NCI-H2107 (cell line): ENCODE data around the gene CLEC2B.
A peak's percentile ranks its signal among the peaks of the same experiment; 100 is the strongest.

Experiments used
- DNase-seq: peaks from one replicate; lab custom pipeline; 2025; lab: John Stamatoyannopoulos, UW

The CLEC2B gene

GRCh38 chr12:9868951-9869306, 225 bp downstream of the CLEC2B start:
- DNase-seq, result no peak

GRCh38 chr12:9868311-9868801, 798 bp downstream of the CLEC2B start:
- no peak for DNase-seq

- DNase-seq, result no peak
Measured at GRCh38 chr12:9867531-9867930, 1.6 kb downstream of the CLEC2B start.

GRCh38 chr12:9866860-9867269, 2.3 kb downstream of the CLEC2B start:
- no peak for DNase-seq

- no peak for DNase-seq
Measured at GRCh38 chr12:9864913-9865675, 4.1 kb downstream of the CLEC2B start.

GRCh38 chr12:9858135-9858534, 11.0 kb downstream of the CLEC2B start:
- DNase-seq, result no peak

DNA sequence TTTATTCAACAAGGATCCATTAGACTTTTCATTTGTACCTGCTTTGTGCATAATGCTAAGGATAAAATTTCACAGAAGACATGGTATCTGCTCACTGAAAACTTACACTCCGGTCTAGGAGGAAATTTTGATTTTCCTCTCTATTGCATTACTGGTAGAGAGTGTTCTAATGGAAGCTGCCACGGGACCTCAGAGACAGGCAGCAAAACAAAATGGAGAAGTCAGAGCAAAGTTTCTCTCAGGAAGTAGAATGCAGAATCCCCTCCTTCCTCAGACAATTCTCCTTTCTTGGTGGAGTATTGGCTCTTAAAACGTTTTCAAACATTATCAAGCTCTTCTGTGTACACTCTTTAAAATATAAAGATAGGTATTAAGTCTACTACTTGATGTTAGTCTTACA, 12.3 kb downstream of the CLEC2B start:
- no peak for DNase-seq

- no peak for DNase-seq
Measured at GRCh38 chr12:9856151-9856550, 13.0 kb downstream of the CLEC2B start.

DNA sequence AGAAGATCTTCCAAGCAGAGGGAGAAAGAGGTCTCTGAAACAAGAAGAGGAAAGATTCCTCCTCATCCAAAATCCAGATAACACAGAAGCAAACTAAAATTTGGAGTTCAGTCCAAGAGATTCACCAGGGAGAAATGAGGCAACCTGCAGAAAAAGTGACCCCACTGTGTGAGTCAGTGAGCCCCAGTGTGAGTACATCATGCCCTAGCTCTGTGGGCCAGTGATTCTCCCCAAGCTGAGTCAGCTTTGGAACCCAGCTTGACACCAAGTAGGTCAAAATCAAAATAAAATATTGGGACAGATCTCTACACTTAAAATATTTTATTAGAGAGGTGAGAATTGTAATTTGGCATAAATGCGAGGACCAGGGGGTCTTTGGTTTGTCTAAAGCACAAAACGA, 17.2 kb downstream of the CLEC2B start:
- DNase-seq, result no peak

DNA sequence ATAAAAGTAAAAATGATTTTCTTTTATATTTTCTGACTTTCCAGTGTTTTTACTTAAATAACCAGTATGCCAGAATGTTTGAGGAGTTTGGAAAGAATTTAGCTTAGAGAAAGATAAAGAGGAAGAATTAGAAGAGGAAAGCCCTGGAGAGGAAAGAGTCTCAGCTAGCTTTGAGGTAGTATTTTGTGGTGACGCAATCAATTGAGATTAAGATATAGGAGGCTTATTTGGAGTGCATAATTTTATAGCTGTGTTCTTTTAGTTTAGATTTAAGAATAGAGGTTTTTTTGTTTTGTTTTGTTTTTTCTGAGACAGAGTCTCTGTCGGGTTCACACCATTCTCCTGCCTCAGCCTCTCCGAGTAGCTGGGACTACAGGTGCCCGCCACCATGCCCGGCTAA, 18.1 kb downstream of the CLEC2B start:
- DNase-seq, result no peak

DNA sequence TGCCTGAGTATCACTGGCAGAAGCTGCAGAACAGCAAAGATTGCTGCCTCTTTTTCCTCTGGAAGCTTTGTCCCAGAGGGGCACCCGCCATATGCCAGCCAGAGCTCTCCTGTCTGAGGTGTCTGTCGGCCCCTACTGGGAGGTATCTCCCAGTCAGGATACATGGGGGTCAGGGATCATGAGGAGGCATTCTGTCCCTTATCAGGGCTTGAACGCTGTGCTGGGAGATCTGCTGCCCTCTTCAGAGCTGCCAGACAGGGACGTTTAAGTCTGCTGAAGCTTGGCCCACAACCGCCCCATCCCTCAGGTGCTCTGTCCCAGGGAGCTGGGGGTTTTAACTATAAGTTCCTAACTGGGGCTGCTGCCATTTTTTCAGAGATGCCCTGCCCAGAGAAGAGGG, 20.3 kb downstream of the CLEC2B start:
- DNase-seq, result no peak

- DNase-seq, result no peak
Measured at GRCh38 chr12:9843407-9843806, 25.7 kb downstream of the CLEC2B start.

DNA sequence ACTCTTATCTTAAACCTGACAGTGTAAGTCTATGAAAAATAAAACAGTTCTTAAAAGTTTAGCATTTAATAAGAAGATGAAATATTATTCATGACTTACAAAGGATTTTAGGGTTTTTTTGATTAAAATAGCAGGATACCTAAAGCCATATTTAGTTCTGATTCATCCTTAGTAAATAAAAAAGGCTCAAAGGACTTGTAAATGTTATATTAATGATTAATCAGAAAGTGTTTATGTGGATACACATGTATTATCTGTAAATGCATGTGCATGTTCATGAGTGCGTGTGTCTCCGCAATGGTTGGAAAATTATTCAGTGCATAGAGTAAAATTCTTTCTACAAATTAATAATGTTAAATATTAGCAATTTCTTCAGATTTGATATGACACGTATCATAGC, 37.4 kb downstream of the CLEC2B start:
- no peak for DNase-seq

DNA sequence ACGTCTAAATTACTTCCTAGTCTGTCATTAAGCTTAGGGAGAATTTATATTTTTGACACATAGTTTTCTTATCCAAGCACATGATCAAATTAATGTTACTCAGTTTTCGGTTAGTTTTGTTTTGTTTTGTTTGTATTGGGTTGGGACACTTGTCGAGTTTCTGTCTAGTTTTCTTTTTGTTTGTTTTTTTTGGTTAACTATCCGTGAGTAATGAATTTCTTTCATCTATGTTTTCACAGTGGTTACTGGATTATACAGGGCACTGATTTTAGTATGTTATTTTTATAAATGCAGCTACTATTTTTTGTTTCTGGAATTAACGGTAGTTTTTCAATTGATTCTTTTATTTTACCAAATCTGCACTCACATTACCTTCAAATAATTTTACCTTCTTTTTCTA, 39.2 kb downstream of the CLEC2B start:
- DNase-seq, result no peak

DNA sequence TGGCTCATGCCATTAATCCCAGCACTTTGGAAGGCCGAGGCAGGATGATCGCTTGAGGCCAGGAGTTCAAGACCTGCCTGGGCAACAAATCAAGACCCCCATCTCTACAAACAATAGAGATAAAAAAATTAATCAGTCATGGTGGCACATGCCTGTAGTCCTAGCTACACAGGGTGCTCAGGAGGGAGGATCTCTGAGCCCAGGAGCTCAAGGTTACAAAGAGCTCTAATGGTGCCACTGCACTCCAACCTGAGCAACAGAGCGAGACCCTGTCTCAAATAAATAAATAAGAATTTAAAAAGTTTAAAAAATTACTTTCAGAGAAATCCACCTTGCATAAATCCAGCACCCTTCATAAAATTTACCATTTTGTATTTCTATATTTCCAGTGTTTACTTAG, 39.7 kb downstream of the CLEC2B start:
- DNase-seq, result no peak

DNA sequence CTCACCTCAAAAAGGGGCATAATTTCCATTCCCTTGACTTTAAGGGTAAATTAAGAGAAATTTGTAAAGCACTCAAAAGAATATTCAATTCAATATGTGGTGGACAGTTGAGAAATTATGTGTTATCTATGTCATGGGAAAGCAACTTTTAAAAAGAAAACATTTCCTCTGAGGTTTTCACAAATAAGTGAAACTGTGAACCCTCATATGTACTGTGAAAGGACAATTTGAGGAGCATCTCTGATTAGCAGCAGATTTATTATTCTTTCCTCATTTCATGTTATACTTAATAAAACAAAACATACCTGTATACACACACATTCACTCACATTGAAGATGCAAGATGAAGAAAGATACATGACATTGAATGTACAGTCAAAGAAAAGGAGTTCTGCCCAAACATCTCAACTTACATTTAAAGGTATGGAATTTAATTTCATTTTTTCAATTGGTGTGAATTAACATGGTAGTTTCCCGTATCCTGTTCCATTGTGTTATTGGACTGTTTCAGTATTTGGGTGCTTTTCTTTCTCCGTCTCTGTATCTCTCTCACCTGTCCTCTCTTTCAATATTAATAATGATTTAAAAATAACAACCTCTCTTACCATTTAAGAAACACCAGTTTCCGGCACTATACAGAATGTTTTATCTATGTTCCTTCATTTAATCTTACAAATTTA, 41.8 kb downstream of the CLEC2B start, which contains the start of gene KLRF1:
KLRF1 (plus strand) TSS at position 273 of the 680 bp plus-strand sequence; CDS start at position 337, 64 bp downstream.
- no peak for DNase-seq

DNA sequence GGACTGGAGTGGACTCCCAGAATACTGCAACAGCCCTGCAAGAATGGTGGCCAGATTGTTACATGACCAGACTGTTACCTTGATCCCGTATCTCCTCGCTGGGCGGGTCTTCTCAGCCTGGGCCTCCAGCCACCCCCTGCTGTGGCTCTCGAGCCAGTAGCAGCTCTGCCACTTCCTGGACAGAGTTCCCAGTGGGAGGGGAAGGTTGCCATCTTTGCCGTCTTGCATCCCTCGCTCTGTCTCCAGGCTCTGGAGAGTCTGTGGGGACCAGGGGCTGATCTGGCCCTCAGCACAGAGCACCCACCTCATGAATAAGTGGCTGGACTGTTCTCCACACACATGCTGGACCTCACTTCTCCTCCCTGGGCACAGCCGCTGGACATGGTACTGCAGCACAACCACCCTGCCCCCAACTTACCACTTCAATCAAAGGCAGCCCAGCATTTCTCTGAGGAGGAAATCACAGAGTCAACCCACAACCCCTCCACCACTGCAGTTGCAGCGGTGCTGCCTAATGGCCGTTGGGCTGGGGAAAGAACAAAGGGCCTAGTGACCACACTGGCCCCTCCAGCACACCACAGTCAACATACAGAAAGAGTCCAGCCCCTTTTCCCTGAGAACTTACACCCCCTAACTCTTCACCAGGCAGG, 48.7 kb downstream of the CLEC2B start:
- no peak for DNase-seq

GRCh38 chr12:9813821-9814798, 55.0 kb downstream of the CLEC2B start:
- peak; percentile 17 for DNase-seq

DNA sequence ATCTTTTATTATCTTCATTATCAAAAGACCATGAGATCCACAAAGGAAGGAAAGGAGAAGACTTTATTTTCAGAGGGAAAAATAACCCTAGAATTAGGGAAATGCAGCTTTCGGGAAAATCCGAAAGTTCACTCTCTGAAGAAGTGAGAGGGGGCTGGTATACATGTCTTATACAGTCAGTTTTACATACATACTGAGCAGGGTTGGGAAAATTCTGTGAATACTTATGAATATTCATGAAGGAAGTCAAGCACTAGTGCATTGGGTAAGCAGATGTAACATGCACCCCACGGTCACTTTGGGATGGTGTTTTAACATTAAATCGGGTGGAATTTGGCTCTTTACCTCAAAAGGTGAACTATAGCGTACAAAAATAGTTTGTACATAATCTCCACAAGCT, 57.5 kb downstream of the CLEC2B start:
- DNase-seq, result no peak

- no peak for DNase-seq
Measured at GRCh38 chr12:9810671-9811070, 58.5 kb downstream of the CLEC2B start.

DNA sequence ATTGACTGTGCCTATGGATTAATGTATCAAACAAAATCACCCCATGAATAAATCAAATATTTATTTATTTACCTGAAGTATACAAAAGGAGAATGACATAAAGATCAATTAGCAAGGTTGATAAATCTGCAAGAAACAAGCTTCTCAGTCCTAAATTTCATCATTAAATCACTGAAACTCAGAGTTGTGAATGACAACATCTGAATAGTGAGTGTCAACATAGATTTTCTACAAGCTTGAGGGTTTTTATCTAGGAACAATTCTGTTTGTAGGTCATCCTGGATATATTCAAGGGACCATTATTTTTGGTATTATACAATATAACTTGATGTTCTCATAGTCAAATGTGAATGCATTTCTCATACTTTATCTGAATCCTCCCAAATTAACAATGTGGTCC, 59.3 kb downstream of the CLEC2B start:
- DNase-seq, result no peak

GRCh38 chr12:9809338-9809737, 59.8 kb downstream of the CLEC2B start:
- DNase-seq, result no peak
